Activated naive CD8-positive, alpha-beta T cell treated with anti-CD3 and anti-CD28 coated beads, Interleukin-2, amount 50 U/mL, for 24 hours (primary cell): ENCODE measurements around the gene OXNAD1.

Experiments
- ATAC-seq: fragments of 150-1000 bp; cut with Tn5 transposase; one replicate; pipeline ENCODE4 v1.10.0; 2021
- DNase-seq: peaks from one replicate; pipeline ENCODE4 v3.0.0; 2021
- H3K27ac Mint-ChIP-seq: one replicate; pipeline ENCODE4 v1.8.0; 2021; ENCODE audit warnings: mild to moderate bottlenecking, mixed read lengths
- H3K27me3 Mint-ChIP-seq: one replicate; pipeline ENCODE4 v1.8.0; 2021; ENCODE audit warnings: mixed read lengths
- H3K36me3 Mint-ChIP-seq: one replicate; pipeline ENCODE4 v1.8.0; 2021; ENCODE audit warnings: low read depth, mixed read lengths
- H3K4me1 Mint-ChIP-seq: one replicate; pipeline ENCODE4 v1.8.0; 2021; ENCODE audit warnings: mixed read lengths
- H3K4me3 Mint-ChIP-seq: one replicate; pipeline ENCODE4 v1.8.0; 2021; ENCODE audit warnings: mild to moderate bottlenecking, moderate library complexity, mixed read lengths
- H3K9me3 Mint-ChIP-seq: one replicate; pipeline ENCODE4 v1.8.0; 2021; ENCODE audit warnings: mixed read lengths

The OXNAD1 gene

GRCh38 chr3:16239780-16240179 lies 25.2 kb upstream of the OXNAD1 start:
- ATAC-seq (no peak), DNase-seq (no peak)
- H3K4me1 Mint-ChIP-seq, result peaks cover 4% of the 10 kb centered on the region
- no peaks in the 10 kb centered on the region for H3K36me3 Mint-ChIP-seq
- no peaks in the 10 kb centered on the region for H3K27me3 Mint-ChIP-seq
- H3K4me3 Mint-ChIP-seq, result no peak overlapping the region
- no peaks in the 10 kb centered on the region for H3K9me3 Mint-ChIP-seq
- no peak overlapping the region for H3K27ac Mint-ChIP-seq

GRCh38 chr3:16240229-16241023 lies 24.6 kb upstream of the OXNAD1 start:
- H3K4me3 Mint-ChIP-seq, result no peak overlapping the region
- peaks cover 4% of the 10 kb centered on the region for H3K4me1 Mint-ChIP-seq
- no peaks in the 10 kb centered on the region for H3K9me3 Mint-ChIP-seq
- no peak overlapping the region for H3K27ac Mint-ChIP-seq
- DNase-seq, result no peak
- no peaks in the 10 kb centered on the region for H3K36me3 Mint-ChIP-seq
- no peaks in the 10 kb centered on the region for H3K27me3 Mint-ChIP-seq
- no peak for ATAC-seq

- Mint-ChIP-seq H3K36me3 (no peaks in the 10 kb centered on the region), H3K27ac (no peak overlapping the region), H3K4me3 (no peak overlapping the region), H3K4me1 (peaks cover 4% of the 10 kb centered on the region), H3K27me3 (no peaks in the 10 kb centered on the region), H3K9me3 (no peaks in the 10 kb centered on the region)
- DNase-seq, result no peak
- ATAC-seq, result no peak
Measured at GRCh38 chr3:16241225-16241624, 23.8 kb upstream of the OXNAD1 start.

- Mint-ChIP-seq H3K36me3 (no peaks in the 10 kb centered on the region), H3K4me1 (peaks cover 4% of the 10 kb centered on the region), H3K27me3 (no peaks in the 10 kb centered on the region), H3K4me3 (no peak overlapping the region), H3K9me3 (no peaks in the 10 kb centered on the region), H3K27ac (no peak overlapping the region)
- ATAC-seq (no peak), DNase-seq (no peak)
Measured at GRCh38 chr3:16242177-16242576, 22.8 kb upstream of the OXNAD1 start.

- H3K36me3 Mint-ChIP-seq, result no peaks in the 10 kb centered on the region
- no peak overlapping the region for H3K27ac Mint-ChIP-seq
- no peak for DNase-seq
- no peak overlapping the region for H3K4me3 Mint-ChIP-seq
- H3K27me3 Mint-ChIP-seq, result no peaks in the 10 kb centered on the region
- peaks cover 6% of the 10 kb centered on the region for H3K4me1 Mint-ChIP-seq
- no peak for ATAC-seq
- H3K9me3 Mint-ChIP-seq, result no peaks in the 10 kb centered on the region
Measured at GRCh38 chr3:16243706-16244490, 21.1 kb upstream of the OXNAD1 start.

- Mint-ChIP-seq H3K9me3 (no peaks in the 10 kb centered on the region), H3K4me1 (peaks cover 4% of the 10 kb centered on the region), H3K27ac (no peak overlapping the region), H3K4me3 (no peak overlapping the region), H3K27me3 (no peaks in the 10 kb centered on the region), H3K36me3 (no peaks in the 10 kb centered on the region)
- DNase-seq, result no peak
- ATAC-seq, result no peak
Measured at GRCh38 chr3:16245609-16246008, 19.4 kb upstream of the OXNAD1 start.

- Mint-ChIP-seq H3K4me1 (peaks cover 2% of the 10 kb centered on the region), H3K27ac (no peak overlapping the region), H3K36me3 (no peaks in the 10 kb centered on the region), H3K4me3 (no peak overlapping the region), H3K9me3 (no peaks in the 10 kb centered on the region), H3K27me3 (no peaks in the 10 kb centered on the region)
- DNase-seq, result peak; percentile 77
- ATAC-seq, result peak; percentile 67
Measured at GRCh38 chr3:16247282-16248061, 17.5 kb upstream of the OXNAD1 start.

- H3K27me3 Mint-ChIP-seq, result no peaks in the 10 kb centered on the region
- ATAC-seq, result no peak
- DNase-seq, result no peak
- no peak overlapping the region for H3K4me3 Mint-ChIP-seq
- H3K9me3 Mint-ChIP-seq, result no peaks in the 10 kb centered on the region
- no peaks in the 10 kb centered on the region for H3K36me3 Mint-ChIP-seq
- H3K27ac Mint-ChIP-seq, result no peak overlapping the region
- peaks cover 3% of the 10 kb centered on the region for H3K4me1 Mint-ChIP-seq
Measured at GRCh38 chr3:16248556-16248955, 16.5 kb upstream of the OXNAD1 start.

GRCh38 chr3:16249336-16249735 lies 15.7 kb upstream of the OXNAD1 start:
- H3K4me1 Mint-ChIP-seq, result peaks cover 3% of the 10 kb centered on the region
- no peak overlapping the region for H3K27ac Mint-ChIP-seq
- no peak for ATAC-seq
- DNase-seq, result peak; percentile 29
- no peaks in the 10 kb centered on the region for H3K9me3 Mint-ChIP-seq
- H3K4me3 Mint-ChIP-seq, result no peak overlapping the region
- H3K27me3 Mint-ChIP-seq, result no peaks in the 10 kb centered on the region
- H3K36me3 Mint-ChIP-seq, result no peaks in the 10 kb centered on the region

- Mint-ChIP-seq H3K4me3 (no peak overlapping the region), H3K36me3 (no peaks in the 10 kb centered on the region), H3K9me3 (no peaks in the 10 kb centered on the region), H3K27me3 (no peaks in the 10 kb centered on the region), H3K27ac (no peak overlapping the region), H3K4me1 (peaks cover 7% of the 10 kb centered on the region)
- no peak for DNase-seq
- ATAC-seq, result no peak
Measured at GRCh38 chr3:16249886-16250285, 15.1 kb upstream of the OXNAD1 start.

- H3K27ac Mint-ChIP-seq, result no peak overlapping the region
- ATAC-seq (no peak), DNase-seq (no peak)
- H3K27me3 Mint-ChIP-seq, result no peaks in the 10 kb centered on the region
- no peaks in the 10 kb centered on the region for H3K36me3 Mint-ChIP-seq
- peaks cover 13% of the 10 kb centered on the region for H3K4me1 Mint-ChIP-seq
- no peak overlapping the region for H3K4me3 Mint-ChIP-seq
- no peaks in the 10 kb centered on the region for H3K9me3 Mint-ChIP-seq
Measured at GRCh38 chr3:16251316-16252085, 13.5 kb upstream of the OXNAD1 start.

- Mint-ChIP-seq H3K4me1 (peaks cover 13% of the 10 kb centered on the region), H3K36me3 (no peaks in the 10 kb centered on the region), H3K4me3 (no peak overlapping the region), H3K27me3 (no peaks in the 10 kb centered on the region), H3K9me3 (no peaks in the 10 kb centered on the region), H3K27ac (no peak overlapping the region)
- DNase-seq, result no peak
- no peak for ATAC-seq
Measured at GRCh38 chr3:16252243-16252978, 12.6 kb upstream of the OXNAD1 start.

GRCh38 chr3:16252988-16253387 lies 12.0 kb upstream of the OXNAD1 start:
- ATAC-seq, result no peak
- peaks cover 11% of the 10 kb centered on the region for H3K4me1 Mint-ChIP-seq
- H3K27ac Mint-ChIP-seq, result no peak overlapping the region
- no peaks in the 10 kb centered on the region for H3K9me3 Mint-ChIP-seq
- DNase-seq, result no peak
- H3K27me3 Mint-ChIP-seq, result no peaks in the 10 kb centered on the region
- no peak overlapping the region for H3K4me3 Mint-ChIP-seq
- no peaks in the 10 kb centered on the region for H3K36me3 Mint-ChIP-seq
